ENCODE data around the gene ATRX. TPM values are rescaled to one million over a fixed set of nuclear protein-coding genes. Genes with fewer than 3 reads are reported as not detected.
"Not testable (repeated sequence)": the region's sequence is repeated elsewhere in the genome, so short reads cannot be mapped to it uniquely, and the experiment has no call there.

Gene ATRX
- total RNA-seq, 1 donor from 2014 or later, result 83.4 TPM

- Histone ChIP-seq H3K27ac (no peak overlapping the region), H3K36me3 (peaks cover 22% of the 10 kb centered on the region), H3K27me3 (no peaks in the 10 kb centered on the region), H3K4me1 (no peaks in the 10 kb centered on the region), H3K9me3 (no peaks in the 10 kb centered on the region), H3K4me3 (no peak overlapping the region)
- DNase-seq, result no peak
- intact Hi-C loops (cut with DNase I), result no loop called here
- TF ChIP-seq CTCF (IDR thresholded peaks at IDR 0.05), result no peak
- no peak for ATAC-seq
Measured at GRCh38 chrX:77628294-77629025, 157.6 kb downstream of the ATRX start.

GRCh38 chrX:77622672-77623071, 163.3 kb downstream of the ATRX start:
- Histone ChIP-seq H3K27me3 (no peaks in the 10 kb centered on the region), H3K9me3 (no peaks in the 10 kb centered on the region), H3K27ac (no peak overlapping the region), H3K4me3 (no peak overlapping the region), H3K4me1 (no peaks in the 10 kb centered on the region), H3K36me3 (no peaks in the 10 kb centered on the region)
- DNase-seq (no peak), ATAC-seq (no peak)
- intact Hi-C loops (cut with DNase I), result no loop called here
- TF ChIP-seq CTCF (IDR thresholded peaks at IDR 0.05), result no peak

- no peak overlapping the region for H3K4me3 ChIP-seq
- H3K9me3 ChIP-seq, result no peaks in the 10 kb centered on the region
- no peak for TF ChIP-seq CTCF (IDR thresholded peaks at IDR 0.05)
- DNase-seq (no peak), ATAC-seq (no peak)
- intact Hi-C loops (cut with DNase I), result no loop called here
- no peaks in the 10 kb centered on the region for H3K36me3 ChIP-seq
- H3K27me3 ChIP-seq, result no peaks in the 10 kb centered on the region
- no peaks in the 10 kb centered on the region for H3K4me1 ChIP-seq
- H3K27ac ChIP-seq, result no peak overlapping the region
Measured at GRCh38 chrX:77622233-77622632, 163.8 kb downstream of the ATRX start.

GRCh38 chrX:77621453-77621852, 164.6 kb downstream of the ATRX start:
- not testable (repeated sequence) for ATAC-seq, DNase-seq

GRCh38 chrX:77617206-77617605, 168.8 kb downstream of the ATRX start:
- Histone ChIP-seq H3K27me3 (no peaks in the 10 kb centered on the region), H3K9me3 (no peaks in the 10 kb centered on the region), H3K27ac (no peak overlapping the region), H3K4me1 (no peaks in the 10 kb centered on the region), H3K4me3 (no peak overlapping the region), H3K36me3 (peaks cover 11% of the 10 kb centered on the region)
- no peak for ATAC-seq
- intact Hi-C loops (cut with DNase I), result no loop called here
- no peak for DNase-seq
- no peak for TF ChIP-seq CTCF (IDR thresholded peaks at IDR 0.05)

More at GRCh38 chrX:77621453-77621852, 164.6 kb downstream of the ATRX start:
- H3K27ac ChIP-seq; H3K27me3 ChIP-seq; H3K36me3 ChIP-seq; H3K4me1 ChIP-seq; intact Hi-C loops (cut with DNase I); H3K9me3 ChIP-seq; H3K4me3 ChIP-seq: not testable (repeated sequence)

GRCh38 chrX:77603635-77604336, 182.2 kb downstream of the ATRX start:
- ATAC-seq (no peak), DNase-seq (no peak)
- H3K27ac ChIP-seq, result no peak overlapping the region
- no peaks in the 10 kb centered on the region for H3K4me1 ChIP-seq
- no peak for TF ChIP-seq CTCF (IDR thresholded peaks at IDR 0.05)
- intact Hi-C loops (cut with DNase I), result no loop called here
- no peaks in the 10 kb centered on the region for H3K9me3 ChIP-seq
- no peaks in the 10 kb centered on the region for H3K27me3 ChIP-seq
- H3K4me3 ChIP-seq, result no peak overlapping the region
- peaks cover 8% of the 10 kb centered on the region for H3K36me3 ChIP-seq

All from upper lobe of right lung (tissue), 1 donor.